Spleen (tissue), 11 donors: ENCODE results near the gene CHMP1B. TPM values are rescaled to one million over a fixed set of nuclear protein-coding genes. Genes with fewer than 3 reads are reported as not detected.

Experiments
- DNase-seq: peaks from one replicate; pipeline ENCODE4 v3.0.0-alpha.2; 2020
- H3K27ac ChIP-seq, 8 donors: fragments of 200-600 bp; sonication (generic) in 7 of 8; 1 replicate in 4 of 8; 2 replicates in 4 of 8; pipeline versions ENCODE4 v1.5.0 to v1.8.0; 2016 to 2021; ENCODE audit warnings: inconsistent platforms in 4 of 8, mild to moderate bottlenecking in 4 of 8, moderate library complexity in 1 of 8
- H3K27me3 ChIP-seq, 7 donors: fragments of 200-600 bp; sonication (generic) in 6 of 7; replicated peaks in 1 of 7; 1 replicate in 4 of 7; 2 replicates in 3 of 7; pipeline versions ENCODE4 v1.5.0 to v1.8.0; 2016 to 2021; ENCODE audit warnings: inconsistent platforms in 3 of 7, mild to moderate bottlenecking in 1 of 7
- H3K36me3 ChIP-seq, 6 donors: fragments of 200-600 bp; sonication (generic) in 5 of 6; 1 replicate in 4 of 6; 2 replicates in 2 of 6; pipeline versions ENCODE4 v1.5.0 to v1.8.0; 2016 to 2021; ENCODE audit warnings: inconsistent platforms in 2 of 6
- H3K4me1 ChIP-seq, 6 donors: fragments of 200-600 bp; sonication (generic) in 5 of 6; 1 replicate in 3 of 6; 2 replicates in 3 of 6; pipeline versions ENCODE4 v1.5.0 to v1.8.0; 2016 to 2021; ENCODE audit warnings: inconsistent platforms in 3 of 6
- H3K4me3 ChIP-seq, 8 donors: fragments of 200-600 bp; sonication (generic) in 7 of 8; 1 replicate in 4 of 8; 2 replicates in 4 of 8; pipeline versions ENCODE4 v1.5.0 to v1.8.0; 2016 to 2021; ENCODE audit warnings: inconsistent platforms in 4 of 8, mild to moderate bottlenecking in 4 of 8, moderate library complexity in 2 of 8
- H3K9me3 ChIP-seq, 8 donors: fragments of 200-600 bp; sonication (generic) in 7 of 8; 1 replicate in 4 of 8; 2 replicates in 4 of 8; pipeline versions ENCODE4 v1.5.0 to v1.8.0; 2016 to 2021; ENCODE audit warnings: inconsistent platforms in 4 of 8
- POLR2A ChIP-seq, 3 donors: fragments of 450-650 bp; IDR thresholded peaks; one replicate each; pipeline ENCODE4 v1.5.1; 2017; ENCODE audit warnings: antibody characterized with exemption in 3 of 3, mild to moderate bottlenecking in 1 of 3
- POLR2AphosphoS5 ChIP-seq, 3 donors: sonication (generic); formaldehyde crosslinking; IDR thresholded peaks; one replicate each; pipeline ENCODE4 v1.5.1; 2017; ENCODE audit warnings: antibody characterized with exemption in 3 of 3
- WGBS, 5 donors: extraction: QIAGEN DNeasy Blood & Tissue Kit in 3 of 5; methylation state at CpG; one replicate each; pipeline versions ENCODE4 v1.1.5 to v1.1.7; 2013 to 2018; 5-methylcytosine and 5-hydroxymethylcytosine counted together
- intact Hi-C: fragments of 100-400 bp; cut with DNase I; formaldehyde crosslinking; loops from one replicate; pipeline ENCODE4 v1.15.0; 2023; ENCODE audit warnings: low total_unique reads
- polyA plus RNA-seq, 3 donors: library from polyadenylated mRNA; stranded (reverse); fragments of 200-250 nt; gene quantifications; one replicate each; pipeline ENCODE4 v1.2.1, GENCODE V29; 2013
- total RNA-seq, 7 donors: library from RNA; depleted of rRNA in 3 of 7; stranded (reverse); fragments of >200 nt in 3 of 7; fragmentation: NEBNext Ultra II Directional in 4 of 7; extraction: Animal tissue kit (Norgen Biotek cat#: 25700) in 4 of 7; gene quantifications; one replicate each; pipeline versions ENCODE4 v1.1.0 to v1.2.1, GENCODE V29; 2016 to 2021
- TF ChIP-seq, protein P1 (sequence below), 11 experiments: fragments of 200-600 bp in 7 of 11; fragments of 450-650 bp in 4 of 11; sonication (generic) in 4 of 11; IDR thresholded peaks in 8 of 11; conservative IDR thresholded peaks in 3 of 11; 1 replicate in 7 of 11; 2 replicates in 4 of 11; pipeline versions ENCODE4 v1.4.0 to v1.8.0; 2016 to 2021; ENCODE audit warnings: antibody characterized with exemption in 11 of 11, inconsistent platforms in 4 of 11, mild to moderate bottlenecking in 1 of 11
- donor health status: healthy with polysubstance abuse.
- donor health status: DM: no; HTN: no; CAD: no; lungs with moderate emphysema.
- donor health status: DM: no; HTN: no; CAD: no.
- donor health status: Bipolar disorder and iron deficiency.
- donor health status: healthy.
- donor health status: DM: no; HTN: no; CAD: no.
- donor health status: DM: yes; HTN: yes; CAD: no.

CHMP1B gene
- total and polyA plus RNA-seq, 10 donors: 33.1 to 58.0 (median 38.7) TPM

DNA sequence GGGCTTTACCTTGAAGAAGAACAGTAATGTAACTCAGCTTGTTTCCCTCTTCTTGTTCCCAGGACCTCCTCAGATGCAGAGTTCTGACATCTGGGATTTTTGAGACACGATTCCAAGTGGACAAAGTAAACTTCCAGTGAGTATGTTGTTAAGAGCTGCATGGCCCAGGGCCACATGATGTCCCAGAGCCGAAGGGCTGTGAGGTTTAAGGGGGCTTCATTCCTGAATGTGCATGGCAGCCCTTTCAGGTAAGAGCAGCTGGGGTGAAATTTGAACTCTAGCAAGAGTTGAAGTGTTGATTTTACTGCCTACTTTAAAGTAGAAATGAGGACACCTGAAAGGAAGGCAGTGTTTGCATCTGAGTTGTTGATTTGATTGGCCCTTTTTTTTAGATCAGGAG is 13.3 kb downstream of the CHMP1B start:
- Histone ChIP-seq H3K4me1 (peaks cover 0 to 4% (median 0%) of the 10 kb centered on the region in 6 donors), H3K27me3 (no peaks in the 10 kb centered on the region), H3K4me3 (no peak overlapping the region), H3K9me3 (no peaks in the 10 kb centered on the region), H3K27ac (no peak overlapping the region), H3K36me3 (no peaks in the 10 kb centered on the region)
- TF ChIP-seq, protein P1, sequence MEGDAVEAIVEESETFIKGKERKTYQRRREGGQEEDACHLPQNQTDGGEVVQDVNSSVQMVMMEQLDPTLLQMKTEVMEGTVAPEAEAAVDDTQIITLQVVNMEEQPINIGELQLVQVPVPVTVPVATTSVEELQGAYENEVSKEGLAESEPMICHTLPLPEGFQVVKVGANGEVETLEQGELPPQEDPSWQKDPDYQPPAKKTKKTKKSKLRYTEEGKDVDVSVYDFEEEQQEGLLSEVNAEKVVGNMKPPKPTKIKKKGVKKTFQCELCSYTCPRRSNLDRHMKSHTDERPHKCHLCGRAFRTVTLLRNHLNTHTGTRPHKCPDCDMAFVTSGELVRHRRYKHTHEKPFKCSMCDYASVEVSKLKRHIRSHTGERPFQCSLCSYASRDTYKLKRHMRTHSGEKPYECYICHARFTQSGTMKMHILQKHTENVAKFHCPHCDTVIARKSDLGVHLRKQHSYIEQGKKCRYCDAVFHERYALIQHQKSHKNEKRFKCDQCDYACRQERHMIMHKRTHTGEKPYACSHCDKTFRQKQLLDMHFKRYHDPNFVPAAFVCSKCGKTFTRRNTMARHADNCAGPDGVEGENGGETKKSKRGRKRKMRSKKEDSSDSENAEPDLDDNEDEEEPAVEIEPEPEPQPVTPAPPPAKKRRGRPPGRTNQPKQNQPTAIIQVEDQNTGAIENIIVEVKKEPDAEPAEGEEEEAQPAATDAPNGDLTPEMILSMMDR (IDR thresholded peaks at IDR 0.05 in 8 of 11, conservative IDR thresholded peaks at IDR 0.05 in 3 of 11): no peak
- TF ChIP-seq POLR2AphosphoS5 (IDR thresholded peaks at IDR 0.05) (no peak), POLR2A (IDR thresholded peaks at IDR 0.05) (no peak)
- WGBS, 5 donors: 70 to 100% (median 85%) methylated on average over 2 of the region's 2 CpGs
- intact Hi-C loops: no loop called here
- peak; percentile 20 for DNase-seq

DNA sequence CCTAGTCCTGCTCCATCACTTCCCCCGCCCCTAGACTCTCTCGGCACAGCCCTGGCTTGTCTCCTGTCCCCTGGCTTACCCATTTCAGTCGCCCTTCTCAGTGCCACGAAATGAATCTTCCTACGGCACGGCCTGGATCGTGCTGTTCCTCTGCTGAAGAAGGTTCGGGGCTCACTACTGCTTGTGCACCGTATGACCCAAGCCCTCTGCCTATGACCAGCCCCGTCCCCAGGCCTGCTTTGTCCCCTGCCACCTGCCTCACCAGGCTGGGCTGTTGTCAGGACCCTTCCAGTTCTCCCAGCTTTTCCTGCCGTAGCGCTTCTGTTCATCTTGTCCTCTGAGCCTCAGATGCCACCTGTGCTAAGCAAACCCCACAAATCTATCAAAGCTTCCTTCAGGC is 13.9 kb downstream of the CHMP1B start:
- peaks cover 0 to 1% (median 0%) of the 10 kb centered on the region in 6 donors for H3K4me1 ChIP-seq
- H3K27me3 ChIP-seq: no peaks in the 10 kb centered on the region
- peak; percentile 24 for DNase-seq
- H3K27ac ChIP-seq: no peak overlapping the region
- no peaks in the 10 kb centered on the region for H3K9me3 ChIP-seq
- intact Hi-C loops: no loop called here
- H3K4me3 ChIP-seq: no peak overlapping the region
- WGBS, 5 donors: 88 to 94% (median 90%) methylated on average over 12 of the region's 12 CpGs
- H3K36me3 ChIP-seq: no peaks in the 10 kb centered on the region
- TF ChIP-seq POLR2AphosphoS5 (IDR thresholded peaks at IDR 0.05) (no peak), POLR2A (IDR thresholded peaks at IDR 0.05) (no peak)
- TF ChIP-seq, protein P1 (IDR thresholded peaks at IDR 0.05 in 8 of 11, conservative IDR thresholded peaks at IDR 0.05 in 3 of 11): no peak

DNA sequence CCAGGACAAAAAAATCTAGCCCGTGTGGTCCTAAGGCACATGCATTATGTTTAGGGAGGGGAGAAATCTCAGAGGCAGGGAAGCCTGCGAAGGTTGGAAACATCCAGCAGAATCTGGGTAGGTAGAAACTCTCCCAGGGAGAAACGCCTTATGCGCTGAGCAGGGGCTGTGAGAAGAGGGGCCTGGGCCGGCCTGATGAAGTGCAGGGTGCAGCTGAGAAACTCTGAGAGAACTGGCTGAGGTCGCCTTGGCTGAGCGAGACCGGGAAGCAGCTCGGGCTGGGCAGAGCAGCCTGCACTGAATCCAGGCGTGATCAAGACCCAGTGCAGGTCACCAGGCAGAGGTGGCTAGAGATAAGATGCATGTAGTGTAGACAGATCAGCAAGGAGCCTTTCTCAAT is 15.1 kb downstream of the CHMP1B start:
- no peak overlapping the region for H3K4me3 ChIP-seq
- intact Hi-C loops: no loop called here
- H3K36me3 ChIP-seq: no peaks in the 10 kb centered on the region
- H3K4me1 ChIP-seq: no peaks in the 10 kb centered on the region
- H3K27ac ChIP-seq: no peak overlapping the region
- TF ChIP-seq, protein P1 (IDR thresholded peaks at IDR 0.05 in 8 of 11, conservative IDR thresholded peaks at IDR 0.05 in 3 of 11): no peak
- no peak for TF ChIP-seq POLR2AphosphoS5 (IDR thresholded peaks at IDR 0.05)
- no peak for TF ChIP-seq POLR2A (IDR thresholded peaks at IDR 0.05)
- DNase-seq: peak; percentile 36
- no peaks in the 10 kb centered on the region for H3K9me3 ChIP-seq
- H3K27me3 ChIP-seq: no peaks in the 10 kb centered on the region
- WGBS, 5 donors: 75 to 93% (median 83%) methylated on average over 10 of the region's 10 CpGs

DNA sequence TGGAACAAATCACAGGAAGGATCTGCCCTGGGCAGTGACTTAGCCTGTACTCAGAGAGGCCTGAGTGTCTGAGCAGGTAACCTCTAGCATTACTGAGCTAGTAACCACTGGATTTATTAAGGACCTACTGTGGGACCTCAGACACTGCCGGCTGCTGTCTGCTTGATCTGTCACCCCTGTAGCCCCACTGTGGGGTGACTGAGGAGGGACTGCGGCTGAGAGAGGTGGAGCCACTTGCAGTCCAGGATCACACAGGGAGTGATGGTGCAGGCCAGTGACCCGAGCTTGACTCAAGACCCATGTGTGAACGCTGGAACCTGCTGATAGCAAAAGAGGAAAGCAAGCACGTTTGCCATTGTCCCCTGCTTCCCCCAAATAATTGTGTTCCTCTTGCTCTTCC is 15.6 kb downstream of the CHMP1B start:
- Histone ChIP-seq H3K36me3 (no peaks in the 10 kb centered on the region), H3K4me1 (no peaks in the 10 kb centered on the region), H3K9me3 (no peaks in the 10 kb centered on the region), H3K27me3 (no peaks in the 10 kb centered on the region), H3K4me3 (no peak overlapping the region), H3K27ac (no peak overlapping the region)
- TF ChIP-seq POLR2AphosphoS5 (IDR thresholded peaks at IDR 0.05) (no peak), POLR2A (IDR thresholded peaks at IDR 0.05) (no peak)
- TF ChIP-seq, protein P1 (IDR thresholded peaks at IDR 0.05 in 8 of 11, conservative IDR thresholded peaks at IDR 0.05 in 3 of 11): no peak
- intact Hi-C loops: no loop called here
- DNase-seq: peak; percentile 41
- WGBS, 5 donors: 60 to 71% (median 68%) methylated on average over 4 to 5 of the region's 5 CpGs
